DND-41 (cell line): ENCODE measurements around the gene FOXN3.
A peak's percentile ranks its signal among the peaks of the same experiment; 100 is the strongest.

ENCODE experiments used
- ATAC-seq: fragments of 200-7000 bp; cut with Tn5 transposase; 3 replicates; pipeline ENCODE4 v1.9.1; 2021; ENCODE audit warnings: low read depth; ENCODE audit not compliant: insufficient read depth
- DNase-seq: peaks from one replicate; pipeline ENCODE4 v3.0.0-alpha.2; 2020
- H2AFZ ChIP-seq: 2 replicates; pipeline ENCODE4 v1.6.0; 2012; ENCODE audit warnings: low read depth, low read length
- H3K27ac ChIP-seq: 2 replicates; pipeline ENCODE4 v1.5.1; 2012; ENCODE audit warnings: low read length, inconsistent platforms
- H3K27me3 ChIP-seq: fragments of 200-600 bp; sonication (generic); 2 replicates; pipeline ENCODE4 v1.6.0; 2012; ENCODE audit warnings: low read length, mild to moderate bottlenecking, inconsistent platforms; ENCODE audit not compliant: insufficient read depth, poor library complexity
- H3K36me3 ChIP-seq: 2 replicates; pipeline ENCODE4 v1.5.1; 2012; ENCODE audit warnings: low read length, inconsistent platforms; ENCODE audit not compliant: insufficient read depth
- H3K4me1 ChIP-seq: 2 replicates; pipeline ENCODE4 v1.5.1; 2012; ENCODE audit warnings: mild to moderate bottlenecking, low read length; ENCODE audit not compliant: insufficient read depth
- H3K4me2 ChIP-seq: 2 replicates; pipeline ENCODE4 v1.6.0; 2012; ENCODE audit warnings: mild to moderate bottlenecking, moderate library complexity, low read length, inconsistent platforms; ENCODE audit not compliant: insufficient read depth
- H3K4me3 ChIP-seq, 2 experiments: fragments of 200-600 bp in 1 of 2; shearing (Covaris generic) in 1 of 2; 2 replicates each; pipeline ENCODE4 v1.5.1; 2012 to 2016; ENCODE audit warnings: inconsistent platforms in 2 of 2, low read length in 2 of 2, mild to moderate bottlenecking in 2 of 2, low read depth in 1 of 2, moderate library complexity in 1 of 2
- H3K79me2 ChIP-seq: 2 replicates; pipeline ENCODE4 v1.6.0; 2012; ENCODE audit warnings: low read length, inconsistent platforms; ENCODE audit not compliant: insufficient read depth
- H3K9ac ChIP-seq: 2 replicates; pipeline ENCODE4 v1.6.0; 2012; ENCODE audit warnings: low read depth, mild to moderate bottlenecking, inconsistent platforms, low read length, moderate library complexity
- H3K9me3 ChIP-seq: 2 replicates; pipeline ENCODE4 v1.5.1; 2012; ENCODE audit warnings: low read length, moderate library complexity, mild to moderate bottlenecking, inconsistent platforms; ENCODE audit not compliant: insufficient read depth, severe bottlenecking
- H4K20me1 ChIP-seq: 2 replicates; pipeline ENCODE4 v1.6.0; 2012; ENCODE audit warnings: low read length; ENCODE audit not compliant: insufficient read depth
- CTCF ChIP-seq: IDR thresholded peaks from 2 replicates; pipeline ENCODE4 v1.5.1; 2012; ENCODE audit warnings: borderline replicate concordance, low read length, moderate library complexity, mild to moderate bottlenecking; ENCODE audit not compliant: poor library complexity, severe bottlenecking; ENCODE audit errors: extremely low read depth
- EZH2 ChIP-seq: IDR thresholded peaks from 3 replicates; pipeline ENCODE4 v1.6.1; 2012; ENCODE audit warnings: borderline replicate concordance, low read depth, mild to moderate bottlenecking, moderate library complexity, low read length, inconsistent platforms; ENCODE audit not compliant: severe bottlenecking

FOXN3 gene

DNA sequence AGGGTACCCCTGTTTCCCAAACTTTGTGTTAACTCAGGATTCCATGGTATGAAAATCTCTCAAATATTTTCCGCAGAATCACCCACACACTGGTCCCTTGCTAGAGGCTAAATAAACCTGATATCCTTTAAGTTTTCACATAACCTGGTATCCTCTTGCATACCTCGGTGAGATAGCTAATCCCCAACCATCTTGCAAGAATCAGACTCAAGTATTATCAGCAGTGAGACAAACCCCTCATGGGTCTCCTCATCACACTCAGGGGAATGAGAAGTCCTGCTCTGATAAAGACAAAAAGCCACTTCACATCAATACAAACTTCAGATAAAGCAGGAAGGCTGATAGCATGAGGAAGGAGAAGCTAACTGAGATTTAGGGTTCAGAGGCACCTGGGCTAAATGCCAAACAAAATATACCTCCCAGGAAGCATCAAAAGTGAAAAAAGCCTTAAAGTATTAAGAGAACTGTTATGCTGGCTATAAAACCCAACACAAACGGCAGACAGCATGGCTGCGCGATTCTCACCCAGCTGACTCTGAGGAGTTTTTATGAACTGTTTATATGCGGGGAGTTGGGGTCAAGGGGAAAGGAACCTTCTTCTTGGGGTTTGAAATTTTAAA is 96.5 kb downstream of the FOXN3 start:
- Histone ChIP-seq H3K79me2 (peaks cover 88% of the 10 kb centered on the region), H3K36me3 (peaks cover 38% of the 10 kb centered on the region), H3K9me3 (peaks cover 4% of the 10 kb centered on the region), H4K20me1 (peaks cover 43% of the 10 kb centered on the region), H3K27ac (no peak overlapping the region), H3K27me3 (no peaks in the 10 kb centered on the region), H3K9ac (no peak overlapping the region), H3K4me3 (no peak overlapping the region), H3K4me1 (peaks cover 16% of the 10 kb centered on the region), H3K4me2 (no peak overlapping the region), H2AFZ (no peak overlapping the region)
- DNase-seq: no peak
- no peak for ATAC-seq
- no peak for TF ChIP-seq EZH2
- TF ChIP-seq CTCF: no peak

GRCh38 chr14:89319687-89320086 is 97.3 kb downstream of the FOXN3 start:
- Histone ChIP-seq H3K4me2 (no peak overlapping the region), H3K36me3 (peaks cover 39% of the 10 kb centered on the region), H3K27me3 (no peaks in the 10 kb centered on the region), H3K4me1 (peaks cover 8% of the 10 kb centered on the region), H4K20me1 (peaks cover 38% of the 10 kb centered on the region), H3K9me3 (peaks cover 4% of the 10 kb centered on the region), H3K27ac (no peak overlapping the region), H3K4me3 (no peak overlapping the region), H3K79me2 (peaks cover 90% of the 10 kb centered on the region), H2AFZ (no peak overlapping the region), H3K9ac (no peak overlapping the region)
- TF ChIP-seq CTCF: no peak
- TF ChIP-seq EZH2: no peak
- DNase-seq (no peak), ATAC-seq (no peak)

- ATAC-seq: peak; percentile 45; the same call in 1 of the 3 replicates
- Histone ChIP-seq H3K4me2 (no peak overlapping the region), H3K9ac (no peak overlapping the region), H3K36me3 (peaks cover 29% of the 10 kb centered on the region), H3K27me3 (no peaks in the 10 kb centered on the region), H3K4me3 (no peak overlapping the region), H3K79me2 (peaks cover 91% of the 10 kb centered on the region), H2AFZ (no peak overlapping the region), H4K20me1 (peaks cover 39% of the 10 kb centered on the region), H3K4me1 (no peaks in the 10 kb centered on the region), H3K27ac (peak overlapping the region; percentile 5), H3K9me3 (peaks cover 4% of the 10 kb centered on the region)
- TF ChIP-seq CTCF (no peak), EZH2 (no peak)
- DNase-seq: no peak
These were observed 99.9 kb downstream of the FOXN3 start for GRCh38 chr14:89317051-89317691.
